Muscle of leg (tissue), 11 donors: ENCODE measurements around the gene CDYL2. TPM values are rescaled to one million over a fixed set of nuclear protein-coding genes. Genes with fewer than 3 reads are reported as not detected.

Experiments used
- DNase-seq: peaks from one replicate; pipeline ENCODE4 v3.0.0; 2013
- H3K27ac ChIP-seq: one replicate; pipeline ENCODE4 v1.5.1; 2013; ENCODE audit warnings: mild to moderate bottlenecking, low read length, control low read depth
- H3K27me3 ChIP-seq: one replicate; pipeline ENCODE4 v1.6.1; 2013; ENCODE audit warnings: low read length; ENCODE audit not compliant: control insufficient read depth, insufficient read depth
- H3K36me3 ChIP-seq: one replicate; pipeline ENCODE4 v1.6.1; 2013; ENCODE audit warnings: low read length; ENCODE audit not compliant: control insufficient read depth, insufficient read depth
- H3K4me1 ChIP-seq: one replicate; pipeline ENCODE4 v1.6.1; 2013; ENCODE audit warnings: low read length; ENCODE audit not compliant: control insufficient read depth, insufficient read depth
- H3K4me3 ChIP-seq: one replicate; pipeline ENCODE4 v1.5.1; 2013; ENCODE audit warnings: low read length, control low read depth
- H3K9me3 ChIP-seq: replicated peaks from 2 replicates; pipeline ENCODE4 v1.6.1; 2013; ENCODE audit warnings: low read depth, low read length; ENCODE audit not compliant: control insufficient read depth
- WGBS: methylation state at CpG from one replicate; pipeline ENCODE4 v1.1.5; 2013; ENCODE audit warnings: missing lambda C conversion rate; ENCODE audit not compliant: insufficient coverage; 5-methylcytosine and 5-hydroxymethylcytosine counted together
- polyA plus RNA-seq, 8 donors: library from polyadenylated mRNA; unstranded; fragments of 120-200 nt; gene quantifications; one replicate each; pipeline versions ENCODE4 v1.2.1 to v1.2.3, GENCODE V29; 2013; ENCODE audit warnings: inconsistent platforms in 1 of 8, low replicate concordance in 1 of 8; ENCODE audit not compliant: insufficient read length in 8 of 8, insufficient read depth in 1 of 8
- total RNA-seq: library from RNA; stranded (reverse); fragments of 120-200 nt; gene quantifications from one replicate; pipeline ENCODE4 v1.2.4, GENCODE V29; 2013

CDYL2 gene
- total and polyA plus RNA-seq, 9 donors: 1.9 to 3.7 (median 2.6) TPM

- Histone ChIP-seq H3K4me3 (no peak overlapping the region), H3K9me3 (no peaks in the 10 kb centered on the region), H3K27me3 (peaks cover 2% of the 10 kb centered on the region), H3K4me1 (no peaks in the 10 kb centered on the region), H3K36me3 (no peaks in the 10 kb centered on the region), H3K27ac (no peak overlapping the region)
- DNase-seq: no peak
- 78% methylated on average over 16 of the region's 16 CpGs for WGBS
Measured at GRCh38 chr16:80611171-80611929, 193.0 kb downstream of the CDYL2 start.

GRCh38 chr16:80610481-80611156, 193.8 kb downstream of the CDYL2 start:
- 99% methylated on average over 5 of the region's 9 CpGs for WGBS
- no peak overlapping the region for H3K27ac ChIP-seq
- H3K27me3 ChIP-seq: no peaks in the 10 kb centered on the region
- H3K4me3 ChIP-seq: no peak overlapping the region
- H3K4me1 ChIP-seq: no peaks in the 10 kb centered on the region
- H3K36me3 ChIP-seq: no peaks in the 10 kb centered on the region
- H3K9me3 ChIP-seq: no peaks in the 10 kb centered on the region
- no peak for DNase-seq

- H3K9me3 ChIP-seq: no peaks in the 10 kb centered on the region
- H3K27me3 ChIP-seq: no peaks in the 10 kb centered on the region
- H3K4me1 ChIP-seq: no peaks in the 10 kb centered on the region
- H3K36me3 ChIP-seq: no peaks in the 10 kb centered on the region
- 71% methylated on average over 5 of the region's 6 CpGs for WGBS
- DNase-seq: no peak
- H3K4me3 ChIP-seq: no peak overlapping the region
- H3K27ac ChIP-seq: no peak overlapping the region
Measured at GRCh38 chr16:80608946-80609345, 195.5 kb downstream of the CDYL2 start.

- Histone ChIP-seq H3K4me1 (no peaks in the 10 kb centered on the region), H3K9me3 (no peaks in the 10 kb centered on the region), H3K27me3 (no peaks in the 10 kb centered on the region), H3K4me3 (no peak overlapping the region), H3K36me3 (no peaks in the 10 kb centered on the region), H3K27ac (no peak overlapping the region)
- WGBS: 79% methylated on average over 2 of the region's 6 CpGs
- no peak for DNase-seq
Measured at GRCh38 chr16:80607204-80607603, 197.2 kb downstream of the CDYL2 start.

DNA sequence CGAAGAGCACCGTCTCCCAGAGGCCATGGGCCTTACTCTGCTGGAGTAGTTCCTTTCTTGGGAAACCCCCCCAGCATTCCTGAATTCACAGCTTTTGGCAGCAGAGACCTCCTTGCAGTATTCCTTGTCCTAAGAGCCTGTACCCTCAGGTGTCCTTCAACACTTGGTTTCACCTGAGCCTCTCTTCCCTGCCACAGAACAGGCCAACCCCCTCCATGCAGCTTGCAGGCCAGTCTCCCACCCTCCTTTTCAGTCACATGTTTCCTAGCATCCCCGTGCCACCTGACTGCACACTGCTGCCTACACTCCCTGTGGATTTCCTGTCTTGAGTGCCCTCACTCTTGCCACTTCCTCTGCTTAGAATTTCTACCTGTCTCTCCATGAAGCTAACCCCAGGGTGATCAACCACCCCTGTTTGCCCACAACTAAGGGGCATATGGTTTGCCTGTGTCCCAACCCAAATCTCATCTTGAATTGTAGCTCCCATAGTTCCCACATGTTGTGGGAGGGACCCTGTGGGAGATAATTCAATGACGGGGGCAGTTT, 198.1 kb downstream of the CDYL2 start:
- H3K36me3 ChIP-seq: no peaks in the 10 kb centered on the region
- no peaks in the 10 kb centered on the region for H3K9me3 ChIP-seq
- H3K27ac ChIP-seq: no peak overlapping the region
- WGBS: 61% methylated on average over 3 of the region's 4 CpGs
- H3K4me3 ChIP-seq: no peak overlapping the region
- no peak for DNase-seq
- H3K27me3 ChIP-seq: no peaks in the 10 kb centered on the region
- H3K4me1 ChIP-seq: no peaks in the 10 kb centered on the region

DNA sequence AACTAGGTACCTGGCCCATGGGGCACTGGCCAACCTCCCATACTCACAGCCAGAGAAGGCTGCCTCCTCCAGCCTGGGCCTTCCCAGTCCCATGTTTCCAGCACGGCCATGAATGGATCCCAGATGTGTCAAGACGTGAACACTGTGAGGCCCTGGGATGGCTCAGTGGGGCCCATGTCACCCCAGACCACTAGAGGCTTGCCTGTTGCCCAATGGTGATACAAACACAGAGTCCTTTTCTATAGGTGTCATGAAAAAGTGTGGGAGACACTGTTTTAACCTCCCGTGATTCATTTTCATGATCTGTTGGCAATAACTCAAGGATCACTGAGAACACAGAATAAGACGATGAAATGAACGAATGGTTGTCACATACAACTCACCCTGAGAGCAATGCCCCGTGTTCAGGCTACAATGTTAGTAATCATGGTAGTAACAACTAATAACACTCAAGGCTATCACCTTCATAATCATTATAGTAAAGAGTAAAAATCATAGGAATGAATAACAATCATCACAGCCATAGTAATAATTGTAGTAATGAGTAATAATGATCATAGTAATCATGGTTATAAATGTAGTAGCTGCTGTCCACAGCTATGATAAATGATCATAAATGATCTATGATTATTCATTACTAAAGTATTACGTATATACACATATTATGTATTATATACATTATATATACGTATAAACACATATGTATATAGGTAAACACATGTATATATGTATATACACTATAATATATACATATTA, 199.6 kb downstream of the CDYL2 start:
- Histone ChIP-seq H3K27ac (no peak overlapping the region), H3K27me3 (no peaks in the 10 kb centered on the region), H3K9me3 (no peaks in the 10 kb centered on the region), H3K4me3 (no peak overlapping the region), H3K4me1 (no peaks in the 10 kb centered on the region), H3K36me3 (no peaks in the 10 kb centered on the region)
- whole genome bisulfite sequencing: 100% methylated on average over 1 of the region's 8 CpGs
- DNase-seq: no peak

DNA sequence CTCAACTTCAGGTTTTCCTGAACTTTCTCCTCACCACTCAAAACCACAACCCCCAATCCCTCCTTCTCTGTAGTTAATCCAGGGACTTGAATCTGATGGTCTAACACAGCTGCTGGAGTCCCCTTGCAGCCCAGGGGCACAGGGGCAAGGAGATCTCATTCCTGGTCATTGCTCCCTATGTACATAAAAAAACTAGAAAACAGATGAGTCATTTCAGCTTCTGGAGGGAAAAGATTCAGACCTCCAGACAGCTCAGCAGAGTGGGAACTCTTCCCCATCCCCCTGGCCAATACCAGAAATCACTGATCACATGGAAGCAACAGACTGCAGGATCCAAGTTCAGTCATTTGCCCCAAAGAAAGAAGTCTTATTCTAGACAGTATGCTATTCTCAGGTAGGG, 201.5 kb downstream of the CDYL2 start:
- Histone ChIP-seq H3K27me3 (no peaks in the 10 kb centered on the region), H3K27ac (no peak overlapping the region), H3K36me3 (no peaks in the 10 kb centered on the region), H3K9me3 (no peaks in the 10 kb centered on the region), H3K4me3 (no peak overlapping the region), H3K4me1 (no peaks in the 10 kb centered on the region)
- no peak for DNase-seq

- no peaks in the 10 kb centered on the region for H3K9me3 ChIP-seq
- DNase-seq: no peak
- H3K36me3 ChIP-seq: no peaks in the 10 kb centered on the region
- H3K4me1 ChIP-seq: no peaks in the 10 kb centered on the region
- 58% methylated on average over 4 of the region's 4 CpGs for WGBS
- H3K4me3 ChIP-seq: no peak overlapping the region
- no peaks in the 10 kb centered on the region for H3K27me3 ChIP-seq
- no peak overlapping the region for H3K27ac ChIP-seq
Measured at GRCh38 chr16:80601182-80601581, 203.2 kb downstream of the CDYL2 start.

DNA sequence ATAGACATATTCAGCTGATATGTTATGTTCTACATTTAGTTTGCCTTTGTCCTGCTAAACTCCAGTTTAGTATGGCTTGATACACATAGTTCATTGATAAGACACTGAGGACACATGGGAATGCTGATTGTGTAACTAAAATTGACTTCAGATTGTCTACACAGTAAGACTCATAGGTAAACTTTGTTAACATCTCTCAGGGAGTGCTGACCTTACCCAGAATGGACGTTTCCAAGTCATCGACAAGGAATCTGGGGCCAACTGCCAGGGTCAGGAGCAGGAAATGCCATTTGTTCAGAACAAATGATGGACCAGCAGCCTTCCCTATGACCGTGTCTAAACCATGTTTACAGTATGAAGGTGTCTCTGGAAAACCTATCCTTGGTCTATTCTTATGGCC, 204.9 kb downstream of the CDYL2 start:
- 74% methylated on average over 3 of the region's 3 CpGs for WGBS

More for the DNA sequence above, 204.9 kb downstream of the CDYL2 start:
- Histone ChIP-seq H3K9me3 (no peaks in the 10 kb centered on the region), H3K4me1 (no peaks in the 10 kb centered on the region), H3K27me3 (no peaks in the 10 kb centered on the region), H3K36me3 (no peaks in the 10 kb centered on the region), H3K4me3 (no peak overlapping the region), H3K27ac (no peak overlapping the region)
- no peak for DNase-seq
